ENCODE data around the gene LARGE1.
"Not testable (repeated sequence)": the region's sequence is repeated elsewhere in the genome, so short reads cannot be mapped to it uniquely, and the experiment has no call there.

The LARGE1 gene

GRCh38 chr22:33584152-33584551 lies 336.1 kb downstream of the LARGE1 start:
- DNase-seq: no peak

- no peak for DNase-seq
These were observed 337.4 kb downstream of the LARGE1 start for GRCh38 chr22:33582822-33583400.

DNA sequence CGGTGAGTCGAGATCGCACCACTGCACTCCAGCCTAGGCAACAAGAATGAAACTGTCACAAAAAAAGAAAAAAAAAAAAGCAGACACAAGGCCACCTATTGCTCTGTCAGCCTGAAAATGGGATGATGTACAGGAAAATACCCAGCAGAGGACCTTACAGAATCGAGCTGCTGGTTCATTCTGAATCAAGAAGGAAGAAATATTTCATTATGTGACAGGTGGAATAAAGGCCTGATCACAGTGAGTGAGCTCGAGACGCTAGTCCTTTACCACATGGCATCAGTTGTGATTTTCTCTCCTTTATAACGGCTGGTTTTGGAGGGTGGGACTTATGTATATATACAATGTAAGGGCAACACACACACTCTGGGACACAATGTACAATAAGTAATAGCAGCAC lies 340.0 kb downstream of the LARGE1 start:
- DNase-seq: no peak

DNA sequence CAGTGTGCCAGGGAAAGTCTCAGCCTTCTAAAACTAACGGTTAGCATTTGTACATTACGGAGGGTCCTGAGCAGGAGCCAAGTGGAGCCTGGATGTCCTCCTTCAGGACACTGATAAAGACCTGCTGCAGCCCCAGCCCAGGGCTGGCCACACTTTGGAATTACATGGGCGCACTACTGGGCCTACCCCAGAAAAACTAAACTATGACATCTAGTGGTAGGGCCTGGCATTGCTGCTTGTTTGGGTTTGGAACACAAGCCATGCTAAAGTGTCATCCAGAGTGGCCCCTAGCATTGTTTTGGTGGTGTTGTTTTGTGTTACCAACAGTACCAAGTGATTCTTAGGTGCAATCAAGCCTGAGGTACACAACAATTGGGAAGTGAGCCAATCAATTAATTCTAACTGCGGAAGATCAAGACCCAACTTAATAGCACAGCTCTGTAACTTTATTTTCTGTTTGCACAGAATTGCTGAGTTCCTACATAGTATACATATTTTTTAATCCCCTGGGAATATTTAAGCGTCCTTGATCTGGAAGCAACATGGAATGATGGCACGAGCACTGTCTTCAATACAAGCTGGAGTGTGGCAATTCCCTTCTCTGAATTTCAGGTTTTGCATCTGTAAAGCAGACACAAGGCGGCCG lies 340.7 kb downstream of the LARGE1 start:
- peak; percentile 62 for DNase-seq

GRCh38 chr22:33578752-33579151 lies 341.5 kb downstream of the LARGE1 start:
- DNase-seq: no peak

- DNase-seq: no peak
These were observed 342.3 kb downstream of the LARGE1 start for GRCh38 chr22:33577862-33578411.

DNA sequence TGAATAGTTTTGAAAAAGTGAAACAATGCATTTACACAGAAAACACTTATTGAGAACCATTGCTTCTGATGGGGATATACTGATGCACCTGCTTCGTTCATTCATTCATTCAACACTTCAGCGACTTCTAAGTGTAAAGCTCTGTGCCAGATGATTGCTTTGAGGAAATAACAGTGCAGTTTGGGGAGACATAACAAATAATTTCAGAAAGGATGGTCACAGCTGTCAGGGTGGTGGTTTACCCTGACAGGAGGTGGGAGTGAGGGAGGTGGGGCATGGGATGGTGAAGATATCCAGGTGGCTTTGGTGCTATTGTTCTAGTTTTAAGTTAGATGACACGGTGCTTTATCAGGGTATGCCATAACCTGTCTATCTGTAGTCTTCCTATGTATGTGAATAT lies 344.1 kb downstream of the LARGE1 start:
- DNase-seq: no peak

GRCh38 chr22:33575771-33576170 lies 344.5 kb downstream of the LARGE1 start:
- DNase-seq: no peak

GRCh38 chr22:33575041-33575440 lies 345.2 kb downstream of the LARGE1 start:
- DNase-seq: no peak

- no peak for DNase-seq
These were observed 346.8 kb downstream of the LARGE1 start for GRCh38 chr22:33573479-33573878.

DNA sequence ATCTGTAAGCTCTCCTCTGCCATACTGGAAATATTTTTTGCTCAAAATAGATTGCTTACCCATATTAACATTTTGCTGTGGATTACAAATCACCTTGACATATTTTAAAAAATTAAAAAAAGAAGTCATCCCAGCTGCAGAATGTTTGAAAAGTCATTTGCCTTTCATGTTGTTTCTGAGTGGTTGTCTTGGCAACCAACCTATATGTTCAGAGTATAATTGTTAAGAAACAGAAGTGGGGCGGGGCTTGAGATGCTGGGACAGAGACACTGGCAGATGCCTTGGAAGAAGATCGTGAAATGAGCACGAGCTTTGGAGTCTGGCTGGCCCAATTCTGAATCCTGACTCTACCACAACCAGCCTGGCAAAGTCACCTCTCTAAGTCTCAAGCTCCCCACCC lies 348.2 kb downstream of the LARGE1 start:
- no peak for DNase-seq

GRCh38 chr22:33570110-33570509 lies 350.2 kb downstream of the LARGE1 start:
- DNase-seq: no peak

DNA sequence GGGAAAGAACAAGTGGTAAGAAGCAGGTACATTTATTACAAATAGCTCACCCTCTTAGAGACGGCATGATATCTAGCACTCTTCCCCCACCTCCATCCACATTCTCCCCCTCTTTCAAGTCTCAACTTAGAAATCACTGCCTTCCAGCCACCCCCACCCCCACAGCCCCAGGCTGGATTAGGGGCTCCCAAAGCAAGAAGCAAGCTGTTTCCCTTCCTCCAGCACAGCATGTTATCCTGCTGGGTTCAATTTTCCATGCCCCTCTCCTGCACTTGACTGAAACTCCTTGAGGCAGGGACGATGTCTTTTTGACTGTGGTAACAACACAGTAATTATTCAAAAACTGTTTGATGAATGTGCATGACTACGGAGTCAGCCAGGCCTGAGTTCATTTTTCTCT lies 350.7 kb downstream of the LARGE1 start:
- DNase-seq: no peak

DNA sequence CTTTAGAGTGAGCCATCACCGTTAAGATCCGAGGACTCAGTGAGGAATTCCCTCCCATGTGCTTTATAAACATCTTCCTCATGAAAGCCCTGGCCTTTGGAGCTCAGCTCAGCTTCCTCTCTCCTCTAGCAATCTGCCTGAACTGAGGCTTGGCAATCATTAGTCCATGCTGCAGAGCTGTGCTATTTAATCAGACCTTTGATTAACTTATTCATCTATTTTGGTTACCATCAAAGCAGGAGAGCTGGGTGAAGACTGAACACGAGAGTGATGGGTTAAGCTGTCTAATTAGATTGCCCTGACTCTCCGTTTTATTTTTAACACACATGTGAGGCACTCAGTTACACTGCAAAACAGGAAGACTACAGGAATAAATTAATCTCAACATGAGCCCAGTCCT lies 351.3 kb downstream of the LARGE1 start:
- no peak for DNase-seq

DNA sequence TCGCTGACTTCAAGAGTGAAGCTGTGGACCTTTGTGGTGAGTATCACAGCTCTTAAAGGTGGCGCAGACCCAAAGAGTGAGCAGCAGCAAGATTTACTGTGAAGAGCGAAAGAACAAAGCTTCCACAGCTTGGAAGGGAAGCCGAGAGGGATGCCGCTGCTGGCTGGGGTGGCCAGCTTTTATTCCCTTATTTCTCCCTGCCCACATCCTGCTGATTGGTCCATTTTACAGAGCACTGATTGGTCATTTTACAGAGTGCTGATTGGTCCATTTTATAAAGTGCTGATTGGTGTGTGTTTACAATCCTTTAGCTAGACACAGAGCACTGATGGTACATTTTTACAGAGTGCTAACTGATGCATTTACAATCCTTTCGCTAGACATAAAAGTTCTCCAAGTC lies 353.8 kb downstream of the LARGE1 start:
- not testable (repeated sequence) for DNase-seq

- DNase-seq: no peak
These were observed 354.7 kb downstream of the LARGE1 start for GRCh38 chr22:33565580-33565995.

- no peak for DNase-seq
These were observed 355.6 kb downstream of the LARGE1 start for GRCh38 chr22:33564683-33565082.

DNA sequence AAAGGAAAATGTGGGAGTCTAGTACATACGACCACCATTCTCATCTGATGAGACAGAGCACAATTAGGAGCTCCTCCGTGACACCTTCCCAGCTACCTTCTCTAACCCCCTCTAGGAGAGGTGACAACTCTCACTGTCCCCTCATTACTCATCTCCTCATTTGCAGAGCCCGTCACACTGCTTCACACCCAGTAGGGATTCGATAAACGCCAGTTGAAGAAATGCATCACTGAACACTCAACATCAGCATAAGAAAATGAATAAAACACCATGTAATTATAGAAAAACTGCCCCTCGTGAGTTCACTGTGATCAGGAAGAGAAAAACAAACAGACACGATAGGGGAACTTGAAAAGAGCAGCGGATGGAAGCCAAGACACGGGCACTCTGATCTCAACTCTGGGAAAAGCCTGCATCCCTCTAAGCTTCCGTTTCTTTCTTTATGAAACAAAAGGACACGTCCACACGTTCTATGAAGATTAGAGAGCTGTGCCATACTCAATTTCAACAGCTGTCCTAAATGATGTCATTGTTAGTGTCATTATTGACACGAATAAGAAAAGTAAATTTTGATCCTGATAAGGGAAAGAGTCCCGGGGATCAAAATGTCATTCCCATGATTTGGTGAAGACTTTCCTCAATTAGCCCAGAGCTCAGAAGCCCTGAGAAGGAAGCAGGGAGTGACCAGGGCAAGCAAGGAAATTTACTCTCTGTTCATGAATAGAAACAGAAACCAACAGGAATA lies 356.9 kb downstream of the LARGE1 start:
- DNase-seq: no peak

GRCh38 chr22:33562501-33562900 lies 357.8 kb downstream of the LARGE1 start:
- DNase-seq: no peak

- DNase-seq: no peak
These were observed 359.0 kb downstream of the LARGE1 start for GRCh38 chr22:33561149-33561807.

DNA sequence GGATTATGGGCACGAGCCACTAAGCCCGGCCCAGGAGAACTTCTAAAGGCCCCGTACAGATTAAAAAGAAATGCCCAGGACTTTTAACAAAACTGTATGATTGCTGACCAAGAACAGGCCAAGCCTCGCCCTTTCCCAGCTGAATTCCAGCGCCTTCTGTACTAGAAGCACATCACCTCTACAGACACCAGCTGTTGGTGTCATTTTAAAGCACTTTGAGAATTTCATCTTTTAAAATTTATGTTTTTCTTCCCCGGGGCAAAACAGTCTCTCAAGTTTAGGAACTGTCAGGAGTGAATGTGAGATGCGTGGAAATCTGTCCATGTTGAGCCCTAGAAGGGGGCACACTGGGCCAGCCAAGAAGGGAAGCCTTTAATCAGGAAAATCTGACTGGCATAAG lies 362.4 kb downstream of the LARGE1 start:
- no peak for DNase-seq

- no peak for DNase-seq
These were observed 364.3 kb downstream of the LARGE1 start for GRCh38 chr22:33555814-33556522.

GRCh38 chr22:33553493-33553892 lies 366.8 kb downstream of the LARGE1 start:
- no peak for DNase-seq

Data from activated effector memory CD4-positive, alpha-beta T cell treated with anti-CD3 and anti-CD28 coated beads, Interleukin-2, amount 50 U/mL, for 16 hours (primary cell).